ENCODE data around the gene PTPN1.
"Not testable (repeated sequence)": the region's sequence is repeated elsewhere in the genome, so short reads cannot be mapped to it uniquely, and the experiment has no call there.

Gene PTPN1

GRCh38 chr20:50596694-50597021 is 86.5 kb downstream of the PTPN1 start:
- no peak overlapping the region for H3K27ac ChIP-seq (ENCODE audit: low read depth, low read length)
- H3K36me3 ChIP-seq (ENCODE audit: control insufficient read depth in 5 of 5, insufficient read depth in 5 of 5, low read length in 5 of 5) = peaks cover 0 to 6% (median 0%) of the 10 kb centered on the region in 5 donors
- H3K4me1 ChIP-seq (ENCODE audit: control insufficient read depth in 5 of 5, insufficient read depth in 5 of 5, low read length in 5 of 5) = peaks cover 0 to 19% (median 11%) of the 10 kb centered on the region in 5 donors

GRCh38 chr20:50597406-50597969 is 87.3 kb downstream of the PTPN1 start:
- Histone ChIP-seq H3K9ac (ENCODE audit: low read length in 5 of 5) (no peak overlapping the region), H3K9me3 (ENCODE audit: control insufficient read depth in 5 of 5, low read length in 5 of 5) (no peaks in the 10 kb centered on the region), H3K27ac (ENCODE audit: low read depth, low read length) (no peak overlapping the region), H3K4me1 (ENCODE audit: control insufficient read depth in 5 of 5, insufficient read depth in 5 of 5, low read length in 5 of 5) (peaks cover 0 to 12% (median 5%) of the 10 kb centered on the region in 5 donors), H3K36me3 (ENCODE audit: control insufficient read depth in 5 of 5, insufficient read depth in 5 of 5, low read length in 5 of 5) (peaks cover 0 to 1% (median 0%) of the 10 kb centered on the region in 5 donors), H3K27me3 (ENCODE audit: control insufficient read depth in 5 of 5, insufficient read depth in 4 of 5, low read length in 5 of 5) (peaks cover 6 to 33% (median 21%) of the 10 kb centered on the region in 5 donors), H3K4me3 (ENCODE audit: low read depth in 1 of 5, low read length in 5 of 5) (no peak overlapping the region)

More at GRCh38 chr20:50596694-50597021, 86.5 kb downstream of the PTPN1 start:
- Histone ChIP-seq H3K27me3 (ENCODE audit: control insufficient read depth in 5 of 5, insufficient read depth in 4 of 5, low read length in 5 of 5) (peaks cover 6 to 30% (median 21%) of the 10 kb centered on the region in 5 donors), H3K9me3 (ENCODE audit: control insufficient read depth in 5 of 5, low read length in 5 of 5) (no peaks in the 10 kb centered on the region), H3K9ac (ENCODE audit: low read length in 5 of 5) (no peak overlapping the region), H3K4me3 (ENCODE audit: low read depth in 1 of 5, low read length in 5 of 5) (no peak overlapping the region)

GRCh38 chr20:50598074-50598473 is 87.9 kb downstream of the PTPN1 start:
- Histone ChIP-seq H3K27ac (ENCODE audit: low read depth, low read length) (no peak overlapping the region), H3K27me3 (ENCODE audit: control insufficient read depth in 5 of 5, insufficient read depth in 4 of 5, low read length in 5 of 5) (peaks cover 6 to 36% (median 21%) of the 10 kb centered on the region in 5 donors), H3K9me3 (ENCODE audit: control insufficient read depth in 5 of 5, low read length in 5 of 5) (no peaks in the 10 kb centered on the region)

GRCh38 chr20:50598768-50599167 is 88.6 kb downstream of the PTPN1 start:
- H3K27ac ChIP-seq (ENCODE audit: low read depth, low read length); H3K36me3 ChIP-seq (ENCODE audit: control insufficient read depth in 5 of 5, insufficient read depth in 5 of 5, low read length in 5 of 5); H3K9ac ChIP-seq (ENCODE audit: low read length in 5 of 5); H3K4me1 ChIP-seq (ENCODE audit: control insufficient read depth in 5 of 5, insufficient read depth in 5 of 5, low read length in 5 of 5); H3K4me3 ChIP-seq (ENCODE audit: low read depth in 1 of 5, low read length in 5 of 5); H3K9me3 ChIP-seq (ENCODE audit: control insufficient read depth in 5 of 5, low read length in 5 of 5): not testable (repeated sequence)
- H3K27me3 ChIP-seq (ENCODE audit: control insufficient read depth in 5 of 5, insufficient read depth in 4 of 5, low read length in 5 of 5) = peaks cover 6 to 36% (median 21%) of the 10 kb centered on the region in 5 donors

More at GRCh38 chr20:50598074-50598473, 87.9 kb downstream of the PTPN1 start:
- Histone ChIP-seq H3K4me1 (ENCODE audit: control insufficient read depth in 5 of 5, insufficient read depth in 5 of 5, low read length in 5 of 5) (peaks cover 0 to 6% (median 0%) of the 10 kb centered on the region in 5 donors), H3K4me3 (ENCODE audit: low read depth in 1 of 5, low read length in 5 of 5) (no peak overlapping the region), H3K36me3 (ENCODE audit: control insufficient read depth in 5 of 5, insufficient read depth in 5 of 5, low read length in 5 of 5) (no peaks in the 10 kb centered on the region), H3K9ac (ENCODE audit: low read length in 5 of 5) (no peak overlapping the region)

- Histone ChIP-seq H3K4me1 (ENCODE audit: control insufficient read depth in 5 of 5, insufficient read depth in 5 of 5, low read length in 5 of 5) (peaks cover 0 to 6% (median 0%) of the 10 kb centered on the region in 5 donors), H3K27ac (ENCODE audit: low read depth, low read length) (no peak overlapping the region), H3K27me3 (ENCODE audit: control insufficient read depth in 5 of 5, insufficient read depth in 4 of 5, low read length in 5 of 5) (peaks cover 6 to 29% (median 23%) of the 10 kb centered on the region in 5 donors), H3K36me3 (ENCODE audit: control insufficient read depth in 5 of 5, insufficient read depth in 5 of 5, low read length in 5 of 5) (peaks cover 0 to 2% (median 0%) of the 10 kb centered on the region in 5 donors), H3K9ac (ENCODE audit: low read length in 5 of 5) (no peak overlapping the region), H3K4me3 (ENCODE audit: low read depth in 1 of 5, low read length in 5 of 5) (no peak overlapping the region), H3K9me3 (ENCODE audit: control insufficient read depth in 5 of 5, low read length in 5 of 5) (no peaks in the 10 kb centered on the region)
Measured at GRCh38 chr20:50600281-50600895, 90.2 kb downstream of the PTPN1 start.

GRCh38 chr20:50601511-50602431 is 91.6 kb downstream of the PTPN1 start:
- Histone ChIP-seq H3K27ac (ENCODE audit: low read depth, low read length) (no peak overlapping the region), H3K27me3 (ENCODE audit: control insufficient read depth in 5 of 5, insufficient read depth in 4 of 5, low read length in 5 of 5) (peaks cover 0 to 18% (median 12%) of the 10 kb centered on the region in 5 donors), H3K4me1 (ENCODE audit: control insufficient read depth in 5 of 5, insufficient read depth in 5 of 5, low read length in 5 of 5) (no peaks in the 10 kb centered on the region), H3K36me3 (ENCODE audit: control insufficient read depth in 5 of 5, insufficient read depth in 5 of 5, low read length in 5 of 5) (peaks cover 0 to 2% (median 0%) of the 10 kb centered on the region in 5 donors), H3K4me3 (ENCODE audit: low read depth in 1 of 5, low read length in 5 of 5) (no peak overlapping the region), H3K9me3 (ENCODE audit: control insufficient read depth in 5 of 5, low read length in 5 of 5) (no peaks in the 10 kb centered on the region), H3K9ac (ENCODE audit: low read length in 5 of 5) (no peak overlapping the region)

- Histone ChIP-seq H3K9me3 (ENCODE audit: control insufficient read depth in 5 of 5, low read length in 5 of 5) (no peaks in the 10 kb centered on the region), H3K9ac (ENCODE audit: low read length in 5 of 5) (no peak overlapping the region), H3K36me3 (ENCODE audit: control insufficient read depth in 5 of 5, insufficient read depth in 5 of 5, low read length in 5 of 5) (peaks cover 0 to 3% (median 0%) of the 10 kb centered on the region in 5 donors), H3K27ac (ENCODE audit: low read depth, low read length) (no peak overlapping the region), H3K4me1 (ENCODE audit: control insufficient read depth in 5 of 5, insufficient read depth in 5 of 5, low read length in 5 of 5) (no peaks in the 10 kb centered on the region), H3K27me3 (ENCODE audit: control insufficient read depth in 5 of 5, insufficient read depth in 4 of 5, low read length in 5 of 5) (peaks cover 0 to 15% (median 8%) of the 10 kb centered on the region in 5 donors), H3K4me3 (ENCODE audit: low read depth in 1 of 5, low read length in 5 of 5) (no peak overlapping the region)
Measured at GRCh38 chr20:50602432-50603088, 92.4 kb downstream of the PTPN1 start.

GRCh38 chr20:50604451-50604850 is 94.3 kb downstream of the PTPN1 start:
- peaks cover 0 to 6% (median 3%) of the 10 kb centered on the region in 5 donors for H3K27me3 ChIP-seq (ENCODE audit: control insufficient read depth in 5 of 5, insufficient read depth in 4 of 5, low read length in 5 of 5)
- H3K4me3 ChIP-seq (ENCODE audit: low read depth in 1 of 5, low read length in 5 of 5) = no peak overlapping the region
- H3K36me3 ChIP-seq (ENCODE audit: control insufficient read depth in 5 of 5, insufficient read depth in 5 of 5, low read length in 5 of 5) = peaks cover 0 to 6% (median 0%) of the 10 kb centered on the region in 5 donors
- no peaks in the 10 kb centered on the region for H3K9me3 ChIP-seq (ENCODE audit: control insufficient read depth in 5 of 5, low read length in 5 of 5)
- H3K9ac ChIP-seq (ENCODE audit: low read length in 5 of 5) = no peak overlapping the region
- no peaks in the 10 kb centered on the region for H3K4me1 ChIP-seq (ENCODE audit: control insufficient read depth in 5 of 5, insufficient read depth in 5 of 5, low read length in 5 of 5)
- H3K27ac ChIP-seq (ENCODE audit: low read depth, low read length) = no peak overlapping the region

- Histone ChIP-seq H3K27ac (ENCODE audit: low read depth, low read length) (no peak overlapping the region), H3K4me3 (ENCODE audit: low read depth in 1 of 5, low read length in 5 of 5) (no peak overlapping the region), H3K36me3 (ENCODE audit: control insufficient read depth in 5 of 5, insufficient read depth in 5 of 5, low read length in 5 of 5) (peaks cover 0 to 6% (median 0%) of the 10 kb centered on the region in 5 donors), H3K27me3 (ENCODE audit: control insufficient read depth in 5 of 5, insufficient read depth in 4 of 5, low read length in 5 of 5) (peaks cover 0 to 6% (median 0%) of the 10 kb centered on the region in 5 donors), H3K9ac (ENCODE audit: low read length in 5 of 5) (no peak overlapping the region), H3K4me1 (ENCODE audit: control insufficient read depth in 5 of 5, insufficient read depth in 5 of 5, low read length in 5 of 5) (no peaks in the 10 kb centered on the region), H3K9me3 (ENCODE audit: control insufficient read depth in 5 of 5, low read length in 5 of 5) (no peaks in the 10 kb centered on the region)
Measured at GRCh38 chr20:50605136-50605535, 95.0 kb downstream of the PTPN1 start.
